DMS53 (cell line): ENCODE results near the gene SPOCK3.
"Not testable (repeated sequence)": the region's sequence is repeated elsewhere in the genome, so short reads cannot be mapped to it uniquely, and the experiment has no call there.

Source experiments
- DNase-seq: peaks from one replicate; lab custom pipeline; 2025; lab: John Stamatoyannopoulos, UW

SPOCK3 gene

GRCh38 chr4:167234316-167234881, at the start of gene SPOCK3:
Gene SPOCK3, minus strand, starts transcription at chr4:167234494.
- DNase-seq, result peak; percentile 75

- no peak for DNase-seq
Measured at GRCh38 chr4:167282171-167282864, 48.0 kb upstream of the SPOCK3 start.

GRCh38 chr4:167281545-167281944, 47.3 kb upstream of the SPOCK3 start:
- DNase-seq, result not testable (repeated sequence)

GRCh38 chr4:167274351-167274750, 40.1 kb upstream of the SPOCK3 start:
- no peak for DNase-seq

GRCh38 chr4:167265231-167265630, 30.9 kb upstream of the SPOCK3 start:
- no peak for DNase-seq

- DNase-seq, result no peak
Measured at GRCh38 chr4:167248271-167248670, 14.0 kb upstream of the SPOCK3 start.

- DNase-seq, result no peak
Measured at GRCh38 chr4:167239627-167240026, 5.3 kb upstream of the SPOCK3 start.

- no peak for DNase-seq
Measured at GRCh38 chr4:167238226-167238625, 3.9 kb upstream of the SPOCK3 start.

GRCh38 chr4:167233685-167234315, 494 bp downstream of the SPOCK3 start:
- DNase-seq, result peak; percentile 50

- no peak for DNase-seq
Measured at GRCh38 chr4:167232805-167233684, 1.2 kb downstream of the SPOCK3 start.

- no peak for DNase-seq
Measured at GRCh38 chr4:167230744-167231143, 3.5 kb downstream of the SPOCK3 start.

- no peak for DNase-seq
Measured at GRCh38 chr4:167222099-167222498, 12.2 kb downstream of the SPOCK3 start.

- no peak for DNase-seq
Measured at GRCh38 chr4:167221084-167221483, 13.2 kb downstream of the SPOCK3 start.

- DNase-seq, result peak; percentile 66
Measured at GRCh38 chr4:167218022-167218608, 16.2 kb downstream of the SPOCK3 start.

GRCh38 chr4:167216783-167217182, 17.5 kb downstream of the SPOCK3 start:
- DNase-seq, result peak; percentile 23

GRCh38 chr4:167210166-167210565, 24.1 kb downstream of the SPOCK3 start:
- DNase-seq, result peak; percentile 51

- peak; percentile 85 for DNase-seq
Measured at GRCh38 chr4:167196344-167197012, 37.8 kb downstream of the SPOCK3 start.

GRCh38 chr4:167190379-167190778, 43.9 kb downstream of the SPOCK3 start:
- no peak for DNase-seq

- DNase-seq, result peak; percentile 81
Measured at GRCh38 chr4:167185465-167185864, 48.8 kb downstream of the SPOCK3 start.

- DNase-seq, result no peak
Measured at GRCh38 chr4:167183036-167183435, 51.3 kb downstream of the SPOCK3 start.

GRCh38 chr4:167177925-167178324, 56.4 kb downstream of the SPOCK3 start:
- no peak for DNase-seq
